GM21717 (cell line): Measurements from ENCODE around the gene RNF166.

Experiments
- ATAC-seq: cut with Tn5 transposase; IDR thresholded peaks from one replicate; pipeline ENCODE4 v1.9.1; 2021; ENCODE audit warnings: mild to moderate bottlenecking, moderate library complexity; ENCODE audit not compliant: unreplicated experiment

The RNF166 gene

GRCh38 chr16:88655733-88656281, 50.4 kb downstream of the RNF166 start:
- ATAC-seq = no peak

- ATAC-seq = no peak
Measured at GRCh38 chr16:88655053-88655732, 51.0 kb downstream of the RNF166 start.

- ATAC-seq = no peak
Measured at GRCh38 chr16:88654363-88655052, 51.7 kb downstream of the RNF166 start.

GRCh38 chr16:88653596-88654362, 52.4 kb downstream of the RNF166 start:
- ATAC-seq = no peak

DNA sequence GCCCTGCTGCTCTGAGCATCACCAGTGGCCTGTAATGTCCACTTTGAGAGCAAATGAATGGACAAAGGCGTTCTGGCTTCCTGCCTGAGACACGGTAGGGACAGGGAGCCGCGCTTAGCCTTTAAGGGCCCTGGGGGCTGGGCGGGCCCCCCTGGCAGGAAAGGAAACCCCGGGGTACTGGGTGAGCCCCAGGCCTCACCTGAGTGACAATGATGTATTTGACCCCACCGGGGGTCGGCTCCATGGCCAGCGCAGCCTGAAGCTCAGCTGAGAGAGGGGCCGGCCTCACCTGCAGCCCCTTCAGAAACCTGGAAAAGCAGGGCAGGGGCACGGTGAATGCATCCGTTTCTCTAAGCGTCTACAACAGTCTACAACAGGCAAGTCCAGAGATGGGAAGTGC, 53.1 kb downstream of the RNF166 start:
- ATAC-seq = no peak

DNA sequence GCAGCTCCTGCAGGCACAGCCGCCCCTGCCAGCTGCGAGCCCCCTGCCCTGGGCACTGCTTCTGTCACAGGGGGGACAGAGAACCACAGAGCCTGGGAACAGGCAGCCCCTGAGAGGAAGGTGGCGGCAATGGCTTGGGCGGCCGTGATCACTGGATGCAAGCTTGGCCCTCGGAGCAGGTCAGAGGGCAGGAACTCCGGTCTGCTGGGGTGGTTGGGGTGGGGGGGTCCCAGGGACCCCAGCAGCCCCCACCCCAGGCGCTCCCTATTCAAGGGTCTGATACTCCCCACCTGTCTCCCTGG, 53.5 kb downstream of the RNF166 start:
- ATAC-seq = no peak

- ATAC-seq = no peak
Measured at GRCh38 chr16:88651989-88652761, 54.0 kb downstream of the RNF166 start.

DNA sequence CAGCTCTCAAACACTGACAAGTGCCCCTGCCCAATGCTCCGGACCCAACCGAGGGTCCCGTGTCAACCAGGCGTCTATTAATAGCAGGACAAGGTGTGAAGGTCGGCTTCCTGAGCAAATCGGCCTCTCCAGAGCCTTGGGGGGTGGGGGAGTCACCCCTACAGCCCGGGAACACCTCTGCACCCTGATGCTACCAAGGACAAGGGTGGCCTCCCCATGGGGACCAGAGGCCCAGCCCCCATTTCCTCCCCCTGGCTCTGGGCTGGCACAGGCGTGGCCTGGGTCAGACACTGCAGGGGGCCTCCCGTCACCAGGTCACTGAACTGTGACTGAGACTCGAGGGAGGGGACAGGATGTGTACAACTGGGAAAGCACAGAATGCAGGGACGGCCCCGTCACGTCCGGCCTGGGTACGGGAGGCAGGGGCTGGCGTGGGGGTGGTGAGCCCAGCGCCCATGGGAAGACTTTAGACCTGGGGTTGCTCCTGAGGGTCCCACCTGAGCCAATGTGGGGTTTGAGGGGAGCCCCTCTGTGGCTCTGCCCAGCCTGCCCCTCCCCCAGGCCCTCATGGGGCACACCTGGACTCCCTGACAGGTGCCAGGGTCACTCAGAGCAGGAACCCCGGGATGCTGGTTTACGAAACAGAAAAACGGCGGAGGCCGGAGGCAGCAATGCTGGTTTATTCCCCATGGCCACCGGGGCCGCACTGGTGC, 54.8 kb downstream of the RNF166 start:
- ATAC-seq = peak; percentile 67

DNA sequence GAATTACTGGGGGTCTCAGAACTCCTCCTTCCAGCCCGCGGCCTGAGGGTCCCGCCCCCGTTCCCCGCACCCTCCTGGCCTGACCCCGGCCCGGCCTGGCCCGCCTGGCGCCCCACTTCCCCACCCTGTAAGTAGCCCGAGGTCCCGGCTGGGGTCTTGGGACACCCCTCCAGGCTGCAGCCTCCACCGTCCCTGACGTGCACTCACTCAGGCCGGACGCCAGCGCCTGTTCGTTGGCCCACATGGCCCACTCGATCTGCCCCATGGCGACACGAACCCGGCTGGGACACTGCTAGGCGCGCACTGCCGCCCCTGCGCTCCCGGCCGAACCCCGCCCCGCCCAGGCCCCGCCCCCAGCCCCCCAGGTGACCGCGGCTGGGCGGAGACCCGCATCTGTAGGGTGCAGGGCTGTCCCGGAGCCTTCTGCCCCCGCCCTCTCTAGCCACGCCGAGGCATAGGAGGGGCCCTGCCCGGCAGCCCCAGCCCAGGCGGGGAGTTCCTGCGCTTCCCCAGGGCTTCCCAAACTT, 55.4 kb downstream of the RNF166 start, which contains the start of gene CYBA:
TSS of gene CYBA (minus strand) at position 305 of the 527 bp plus-strand sequence. CDS start at position 265, 40 bp downstream.
- peak; percentile 61 for ATAC-seq

GRCh38 chr16:88649924-88650748, 56.1 kb downstream of the RNF166 start:
- ATAC-seq = peak; percentile 4

DNA sequence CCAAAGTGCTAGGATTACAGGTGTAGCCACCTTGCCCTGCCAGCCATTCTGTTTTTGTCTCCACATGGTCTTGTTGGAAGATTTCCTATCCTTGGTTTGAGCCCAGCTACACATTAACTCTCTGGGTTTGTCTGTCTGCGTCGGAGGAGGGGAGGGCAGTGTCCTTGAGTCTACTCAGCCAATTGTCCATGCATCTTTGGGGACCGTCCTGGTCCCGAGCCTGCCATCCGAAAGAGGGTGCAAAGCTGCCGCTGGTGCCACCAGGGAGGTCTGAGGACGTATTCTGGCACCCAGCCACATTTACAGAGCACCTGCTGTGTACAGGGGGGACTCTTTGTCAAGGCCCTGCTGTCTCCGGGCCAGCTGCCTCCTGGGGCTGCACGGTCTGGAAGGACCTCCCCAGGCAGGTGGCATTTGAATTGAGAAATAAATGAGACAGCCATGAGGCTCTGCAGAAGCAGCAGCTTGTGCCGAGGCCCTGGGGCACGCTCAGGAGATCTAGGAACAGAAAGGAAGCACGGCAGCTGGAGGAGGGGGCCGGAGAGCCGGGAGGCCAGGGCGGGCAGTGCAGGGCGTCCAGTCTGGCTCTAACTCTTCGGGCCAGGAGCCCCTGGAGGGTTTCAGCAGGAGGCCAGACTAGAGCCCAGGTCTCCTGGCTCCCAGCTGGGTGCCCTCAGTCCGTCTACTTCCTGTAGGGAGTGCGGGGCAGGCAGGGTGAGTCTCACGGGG, 56.8 kb downstream of the RNF166 start:
- no peak for ATAC-seq

DNA sequence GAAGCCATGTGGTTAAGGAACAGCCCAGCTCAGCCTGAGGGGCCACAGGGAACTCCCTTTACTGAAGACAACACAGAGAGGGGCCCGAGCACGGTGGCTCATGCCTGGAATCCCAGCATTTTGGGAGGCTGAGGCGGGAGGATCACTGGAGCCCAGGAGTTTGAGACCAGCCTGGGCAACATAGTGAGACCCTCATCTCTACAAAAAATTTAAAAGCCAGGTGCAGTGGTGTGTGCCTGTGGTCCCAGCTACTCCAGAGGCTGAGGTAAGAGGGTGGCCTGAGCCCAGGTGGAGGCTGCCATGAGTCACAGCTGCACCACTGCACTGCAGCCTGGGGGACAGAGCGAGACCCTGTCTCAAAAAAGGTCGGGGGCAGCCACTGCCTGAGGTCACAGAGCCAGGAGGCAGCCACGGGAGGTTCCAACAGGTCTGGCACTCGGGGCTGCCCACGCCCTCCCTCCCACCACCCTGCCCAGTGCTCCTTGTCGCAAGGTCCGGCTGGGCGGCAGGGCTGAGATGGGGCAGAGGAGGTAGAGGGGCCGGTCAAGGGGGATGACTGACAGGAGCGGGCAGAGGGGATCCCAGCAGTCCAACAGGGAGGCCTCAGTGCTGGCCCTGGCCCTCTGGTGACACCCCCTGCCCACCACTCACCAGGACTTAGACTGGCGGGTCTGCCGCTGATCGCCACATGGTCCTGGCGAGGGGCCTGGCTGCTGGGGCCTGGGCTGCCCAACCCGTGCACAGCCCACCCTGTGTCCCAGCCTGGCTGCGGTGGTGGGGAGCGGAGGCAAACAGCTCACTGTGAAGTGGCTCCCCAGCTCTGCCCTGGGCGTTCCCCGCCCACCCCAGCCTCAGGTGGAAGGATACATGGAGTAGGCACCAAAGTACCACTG, 58.8 kb downstream of the RNF166 start:
- ATAC-seq = no peak
